22Rv1 (cell line): ENCODE data around the gene CLIP1.

Experiments used
- ZFX ChIP-seq: fragments of 450-650 bp; IDR thresholded peaks from 2 replicates; pipeline ENCODE4 v1.6.1; 2017; ENCODE audit warnings: antibody characterized with exemption, borderline replicate concordance
- TF ChIP-seq, protein P1 (sequence below): fragments of 450-650 bp; IDR thresholded peaks from 2 replicates; pipeline ENCODE4 v1.5.1; 2017; ENCODE audit warnings: mild to moderate bottlenecking

DNA sequence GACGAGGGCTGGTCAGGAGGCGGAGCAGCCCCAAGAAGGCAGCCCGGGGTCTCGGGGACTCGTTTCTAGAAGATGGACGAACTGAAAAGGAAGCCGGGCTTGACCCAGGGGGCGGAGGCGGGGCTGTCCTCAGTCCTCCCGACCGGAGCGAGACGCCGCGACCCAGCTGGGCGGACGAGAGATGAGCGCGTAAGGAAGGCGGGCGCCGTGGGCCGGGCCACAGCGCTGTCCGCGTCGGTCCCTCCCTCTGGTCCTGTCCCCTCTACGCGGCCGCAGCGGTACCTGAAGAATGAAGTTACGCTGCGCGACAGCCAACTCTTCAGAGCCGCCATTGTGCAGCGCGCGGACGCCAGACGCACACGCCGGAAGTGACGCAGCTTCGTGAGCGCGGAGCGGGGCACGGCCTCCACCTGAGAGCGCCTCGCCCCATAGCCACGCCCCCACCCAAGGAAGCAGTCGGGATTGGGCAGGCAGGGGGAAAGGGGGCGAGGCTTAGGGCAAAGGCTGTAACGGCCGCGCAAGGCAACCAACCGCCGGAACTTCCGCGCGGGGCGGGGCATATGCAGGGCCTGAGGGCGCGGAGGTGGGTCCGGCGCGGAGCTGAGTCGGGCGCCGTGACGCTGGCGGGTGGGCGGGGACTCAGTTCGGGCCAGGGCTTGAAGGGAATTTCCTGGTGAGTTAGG, 196.6 kb downstream of the CLIP1 start, which contains the start of gene DIABLO:
- TF ChIP-seq, protein P1, sequence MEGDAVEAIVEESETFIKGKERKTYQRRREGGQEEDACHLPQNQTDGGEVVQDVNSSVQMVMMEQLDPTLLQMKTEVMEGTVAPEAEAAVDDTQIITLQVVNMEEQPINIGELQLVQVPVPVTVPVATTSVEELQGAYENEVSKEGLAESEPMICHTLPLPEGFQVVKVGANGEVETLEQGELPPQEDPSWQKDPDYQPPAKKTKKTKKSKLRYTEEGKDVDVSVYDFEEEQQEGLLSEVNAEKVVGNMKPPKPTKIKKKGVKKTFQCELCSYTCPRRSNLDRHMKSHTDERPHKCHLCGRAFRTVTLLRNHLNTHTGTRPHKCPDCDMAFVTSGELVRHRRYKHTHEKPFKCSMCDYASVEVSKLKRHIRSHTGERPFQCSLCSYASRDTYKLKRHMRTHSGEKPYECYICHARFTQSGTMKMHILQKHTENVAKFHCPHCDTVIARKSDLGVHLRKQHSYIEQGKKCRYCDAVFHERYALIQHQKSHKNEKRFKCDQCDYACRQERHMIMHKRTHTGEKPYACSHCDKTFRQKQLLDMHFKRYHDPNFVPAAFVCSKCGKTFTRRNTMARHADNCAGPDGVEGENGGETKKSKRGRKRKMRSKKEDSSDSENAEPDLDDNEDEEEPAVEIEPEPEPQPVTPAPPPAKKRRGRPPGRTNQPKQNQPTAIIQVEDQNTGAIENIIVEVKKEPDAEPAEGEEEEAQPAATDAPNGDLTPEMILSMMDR: no peak
- no peak for TF ChIP-seq ZFX
